ENCODE measurements around the gene CCDC69.
"Not testable (repeated sequence)": the region's sequence is repeated elsewhere in the genome, so short reads cannot be mapped to it uniquely, and the experiment has no call there.

The CCDC69 gene

GRCh38 chr5:151221574-151221973, 2.3 kb downstream of the CCDC69 start:
- no peak for DNase-seq

- DNase-seq = no peak
These were observed 4.1 kb downstream of the CCDC69 start for GRCh38 chr5:151219789-151220188.

- no peak for DNase-seq
These were observed 4.8 kb downstream of the CCDC69 start for GRCh38 chr5:151219138-151219537.

GRCh38 chr5:151218177-151218576, 5.7 kb downstream of the CCDC69 start:
- no peak for DNase-seq

- DNase-seq = no peak
These were observed 7.1 kb downstream of the CCDC69 start for GRCh38 chr5:151216781-151217180.

- no peak for DNase-seq
These were observed 8.4 kb downstream of the CCDC69 start for GRCh38 chr5:151215546-151215880.

- DNase-seq = no peak
These were observed 9.0 kb downstream of the CCDC69 start for GRCh38 chr5:151214614-151215545.

- DNase-seq = peak; percentile 71
These were observed 9.9 kb downstream of the CCDC69 start for GRCh38 chr5:151213803-151214613.

- DNase-seq = no peak
These were observed 11.5 kb downstream of the CCDC69 start for GRCh38 chr5:151212406-151212798.

GRCh38 chr5:151208481-151208914, 15.4 kb downstream of the CCDC69 start:
- no peak for DNase-seq

GRCh38 chr5:151205411-151205810, 18.5 kb downstream of the CCDC69 start:
- no peak for DNase-seq

GRCh38 chr5:151204051-151204450, 19.8 kb downstream of the CCDC69 start:
- no peak for DNase-seq

- DNase-seq = no peak
These were observed 21.3 kb downstream of the CCDC69 start for GRCh38 chr5:151202381-151203139.

GRCh38 chr5:151200913-151201595, 22.8 kb downstream of the CCDC69 start:
- DNase-seq = no peak

GRCh38 chr5:151199581-151200185, 24.2 kb downstream of the CCDC69 start:
- no peak for DNase-seq

- DNase-seq = no peak
These were observed 25.0 kb downstream of the CCDC69 start for GRCh38 chr5:151198861-151199260.

- DNase-seq = not testable (repeated sequence)
These were observed 26.6 kb downstream of the CCDC69 start for GRCh38 chr5:151197291-151197600.

GRCh38 chr5:151196556-151197290, 27.2 kb downstream of the CCDC69 start:
- no peak for DNase-seq

GRCh38 chr5:151195622-151196021, 28.3 kb downstream of the CCDC69 start:
- DNase-seq = no peak

- DNase-seq = no peak
These were observed 31.3 kb downstream of the CCDC69 start for GRCh38 chr5:151192626-151193025.

- DNase-seq = no peak
These were observed 32.2 kb downstream of the CCDC69 start for GRCh38 chr5:151191661-151192060.

GRCh38 chr5:151189151-151189550, 34.7 kb downstream of the CCDC69 start:
- DNase-seq = no peak
